Osteoblast (primary cell): ENCODE data around the gene LRRC4C. TPM values are rescaled to one million over a fixed set of nuclear protein-coding genes. Genes with fewer than 3 reads are reported as not detected.
A peak's percentile ranks its signal among the peaks of the same experiment; 100 is the strongest.

Experiments used
- DNase-seq: peaks from one replicate; pipeline ENCODE4 v3.0.0; 2011; ENCODE audit warnings: low spot score, mixed read lengths; ENCODE audit not compliant: insufficient read length; ENCODE audit errors: missing footprints
- H2AFZ ChIP-seq: 2 replicates; pipeline ENCODE4 v1.6.0; 2011; ENCODE audit warnings: mild to moderate bottlenecking, low read length
- H3K27ac ChIP-seq: 2 replicates; pipeline ENCODE4 v1.5.1; 2011; ENCODE audit warnings: mild to moderate bottlenecking, low read depth, low read length, moderate library complexity
- H3K27me3 ChIP-seq: 2 replicates; pipeline ENCODE4 v1.6.0; 2012; ENCODE audit warnings: mild to moderate bottlenecking, control low read depth, inconsistent platforms, low read length, moderate library complexity; ENCODE audit not compliant: insufficient read depth
- H3K36me3 ChIP-seq: 2 replicates; pipeline ENCODE4 v1.5.1; 2011; ENCODE audit warnings: mild to moderate bottlenecking, low read length, control low read depth, moderate library complexity; ENCODE audit not compliant: insufficient read depth
- H3K4me1 ChIP-seq: 2 replicates; pipeline ENCODE4 v1.5.1; 2011; ENCODE audit warnings: mild to moderate bottlenecking, low read length, control low read depth, moderate library complexity; ENCODE audit not compliant: insufficient read depth
- H3K4me2 ChIP-seq: 2 replicates; pipeline ENCODE4 v1.6.0; 2011; ENCODE audit warnings: mild to moderate bottlenecking, low read length; ENCODE audit not compliant: insufficient read depth
- H3K4me3 ChIP-seq: fragments of 200-600 bp; sonication (generic); 3 replicates; pipeline ENCODE4 v1.5.1; 2012; ENCODE audit warnings: mild to moderate bottlenecking, low read length, inconsistent platforms; ENCODE audit not compliant: insufficient read depth
- H3K79me2 ChIP-seq: 2 replicates; pipeline ENCODE4 v1.6.0; 2012; ENCODE audit warnings: mild to moderate bottlenecking, low read length, control low read depth, inconsistent platforms; ENCODE audit not compliant: insufficient read depth
- H3K9me3 ChIP-seq: 2 replicates; pipeline ENCODE4 v1.5.1; 2011; ENCODE audit warnings: low read depth, low read length, control low read depth
- H4K20me1 ChIP-seq: 2 replicates; pipeline ENCODE4 v1.6.0; 2012; ENCODE audit warnings: mild to moderate bottlenecking, low read length, control low read depth; ENCODE audit not compliant: insufficient read depth
- total RNA-seq: library from RNA; depleted of rRNA; stranded (reverse); fragments of >200 nt; gene quantifications from 2 replicates; pipeline ENCODE4 v1.2.3, GENCODE V29; 2012
- TF ChIP-seq, protein P1 (sequence below): IDR thresholded peaks from 2 replicates; pipeline ENCODE4 v1.5.1; 2011; ENCODE audit warnings: mild to moderate bottlenecking, low read depth, low read length, moderate library complexity; ENCODE audit errors: extremely low read depth

The LRRC4C gene
- total RNA-seq, 1 donor, result 2.2 TPM

DNA sequence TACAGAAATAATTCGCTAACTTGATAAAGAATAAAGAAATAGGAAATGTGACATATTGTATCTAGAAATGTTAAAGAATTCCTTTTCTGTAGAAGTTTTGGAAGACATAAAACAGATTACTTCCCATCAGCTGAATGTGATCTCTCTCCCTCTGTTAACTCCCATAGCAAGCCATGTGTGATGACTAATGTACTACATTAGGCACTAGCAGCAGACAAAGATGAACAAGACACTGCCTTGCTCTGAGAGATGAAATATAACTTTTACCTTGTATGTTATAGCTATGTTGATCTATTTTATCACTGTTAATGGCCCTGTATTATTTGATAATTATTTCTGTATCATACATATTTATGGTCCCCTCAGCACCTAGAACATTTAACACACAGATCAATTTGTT lies 817.2 kb downstream of the LRRC4C start:
- H4K20me1 ChIP-seq, result no peaks in the 10 kb centered on the region
- H3K4me1 ChIP-seq, result no peaks in the 10 kb centered on the region
- H3K9me3 ChIP-seq, result peaks cover 5% of the 10 kb centered on the region
- TF ChIP-seq, protein P1, sequence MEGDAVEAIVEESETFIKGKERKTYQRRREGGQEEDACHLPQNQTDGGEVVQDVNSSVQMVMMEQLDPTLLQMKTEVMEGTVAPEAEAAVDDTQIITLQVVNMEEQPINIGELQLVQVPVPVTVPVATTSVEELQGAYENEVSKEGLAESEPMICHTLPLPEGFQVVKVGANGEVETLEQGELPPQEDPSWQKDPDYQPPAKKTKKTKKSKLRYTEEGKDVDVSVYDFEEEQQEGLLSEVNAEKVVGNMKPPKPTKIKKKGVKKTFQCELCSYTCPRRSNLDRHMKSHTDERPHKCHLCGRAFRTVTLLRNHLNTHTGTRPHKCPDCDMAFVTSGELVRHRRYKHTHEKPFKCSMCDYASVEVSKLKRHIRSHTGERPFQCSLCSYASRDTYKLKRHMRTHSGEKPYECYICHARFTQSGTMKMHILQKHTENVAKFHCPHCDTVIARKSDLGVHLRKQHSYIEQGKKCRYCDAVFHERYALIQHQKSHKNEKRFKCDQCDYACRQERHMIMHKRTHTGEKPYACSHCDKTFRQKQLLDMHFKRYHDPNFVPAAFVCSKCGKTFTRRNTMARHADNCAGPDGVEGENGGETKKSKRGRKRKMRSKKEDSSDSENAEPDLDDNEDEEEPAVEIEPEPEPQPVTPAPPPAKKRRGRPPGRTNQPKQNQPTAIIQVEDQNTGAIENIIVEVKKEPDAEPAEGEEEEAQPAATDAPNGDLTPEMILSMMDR, result no peak
- H3K79me2 ChIP-seq, result no peaks in the 10 kb centered on the region
- H3K4me2 ChIP-seq, result no peak overlapping the region
- H3K36me3 ChIP-seq, result no peaks in the 10 kb centered on the region
- no peak overlapping the region for H3K4me3 ChIP-seq
- no peak overlapping the region for H3K27ac ChIP-seq
- no peak overlapping the region for H2AFZ ChIP-seq
- peak; percentile 30 for DNase-seq
- H3K27me3 ChIP-seq, result no peaks in the 10 kb centered on the region

DNA sequence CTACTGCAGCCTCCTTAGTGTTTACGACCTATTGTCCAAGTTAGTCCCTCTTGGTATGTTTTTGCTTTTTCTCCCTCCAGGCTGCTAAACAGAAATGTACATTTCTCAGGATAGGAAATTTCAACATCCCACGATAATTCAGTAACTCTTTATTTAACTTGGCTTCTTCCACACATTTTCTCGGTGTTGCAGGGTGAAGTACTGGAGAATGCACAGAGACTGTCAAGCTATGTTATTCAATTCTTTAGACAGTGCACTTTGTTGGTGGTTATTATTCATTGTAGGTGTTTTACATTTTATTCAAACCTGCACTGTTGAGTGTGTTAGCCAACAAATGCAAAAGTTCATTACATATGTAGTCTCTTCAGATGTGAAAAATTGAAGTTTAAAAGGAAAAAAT lies 839.8 kb downstream of the LRRC4C start:
- no peaks in the 10 kb centered on the region for H3K36me3 ChIP-seq
- H3K27me3 ChIP-seq, result no peaks in the 10 kb centered on the region
- H3K4me3 ChIP-seq, result no peak overlapping the region
- H4K20me1 ChIP-seq, result no peaks in the 10 kb centered on the region
- TF ChIP-seq, protein P1, result no peak
- no peak overlapping the region for H3K4me2 ChIP-seq
- H3K27ac ChIP-seq, result no peak overlapping the region
- no peaks in the 10 kb centered on the region for H3K4me1 ChIP-seq
- H2AFZ ChIP-seq, result no peak overlapping the region
- no peaks in the 10 kb centered on the region for H3K79me2 ChIP-seq
- no peak for DNase-seq
- H3K9me3 ChIP-seq, result no peaks in the 10 kb centered on the region

DNA sequence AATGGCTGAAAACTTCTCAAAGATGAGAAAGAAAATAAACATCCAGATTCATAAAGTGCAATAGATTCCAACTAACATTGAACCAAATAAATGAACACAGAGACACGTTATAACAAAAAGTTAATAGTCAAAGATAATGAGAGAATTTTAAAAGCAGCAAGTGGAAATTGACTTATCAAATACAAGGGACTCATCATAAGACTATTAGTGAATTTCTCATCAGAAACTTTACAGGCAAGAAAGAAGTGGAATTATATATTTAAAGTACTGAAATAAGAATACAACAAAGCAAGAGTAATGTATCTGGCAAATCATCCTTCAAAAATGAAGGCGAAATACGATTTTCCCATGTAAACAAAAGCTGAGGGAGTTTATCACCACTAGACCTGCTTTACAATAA lies 852.7 kb downstream of the LRRC4C start:
- peaks cover 6% of the 10 kb centered on the region for H3K9me3 ChIP-seq
- H3K36me3 ChIP-seq, result no peaks in the 10 kb centered on the region
- H3K27me3 ChIP-seq, result no peaks in the 10 kb centered on the region
- H3K79me2 ChIP-seq, result no peaks in the 10 kb centered on the region
- H3K27ac ChIP-seq, result no peak overlapping the region
- no peak overlapping the region for H3K4me3 ChIP-seq
- H2AFZ ChIP-seq, result no peak overlapping the region
- H3K4me2 ChIP-seq, result no peak overlapping the region
- H3K4me1 ChIP-seq, result no peaks in the 10 kb centered on the region
- TF ChIP-seq, protein P1, result no peak
- no peaks in the 10 kb centered on the region for H4K20me1 ChIP-seq
- no peak for DNase-seq

DNA sequence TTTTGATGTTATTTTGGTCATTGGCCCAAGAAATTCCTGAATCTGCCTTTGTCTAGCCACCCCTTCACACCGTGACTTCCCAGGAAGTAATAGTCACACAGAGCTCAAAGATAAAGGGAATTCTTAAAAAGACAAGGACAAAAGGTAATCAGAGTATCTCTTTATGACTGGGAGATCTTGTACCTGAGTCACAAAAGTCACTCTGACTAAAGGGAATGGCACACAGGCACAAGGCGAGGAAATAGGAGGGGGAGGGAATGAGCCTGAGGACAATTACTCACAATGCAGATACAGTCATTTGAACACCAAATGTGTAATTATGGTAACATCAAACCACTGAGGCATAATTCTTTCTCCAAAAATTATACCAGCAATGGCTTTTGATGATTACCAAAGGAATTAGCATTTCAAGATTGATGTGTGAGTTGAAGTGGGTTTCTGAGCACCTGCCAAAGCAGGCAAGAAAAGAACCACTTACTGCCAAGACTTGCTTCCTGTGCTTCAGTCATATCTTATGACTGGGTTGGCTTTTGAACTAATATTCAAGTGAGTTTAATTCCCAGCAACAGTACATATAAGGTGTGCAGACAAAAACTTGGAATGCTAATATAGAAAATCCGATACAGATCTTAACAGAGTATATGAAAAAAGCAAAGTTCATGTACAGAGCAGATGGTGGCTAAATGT lies 856.4 kb downstream of the LRRC4C start:
- Histone ChIP-seq H3K4me2 (no peak overlapping the region), H3K4me3 (no peak overlapping the region), H3K36me3 (no peaks in the 10 kb centered on the region), H3K79me2 (no peaks in the 10 kb centered on the region), H3K4me1 (no peaks in the 10 kb centered on the region), H4K20me1 (no peaks in the 10 kb centered on the region), H3K27ac (no peak overlapping the region), H3K27me3 (no peaks in the 10 kb centered on the region), H2AFZ (no peak overlapping the region), H3K9me3 (peaks cover 6% of the 10 kb centered on the region)
- no peak for DNase-seq
- TF ChIP-seq, protein P1, result no peak
